OCI-LY1 (cell line): ENCODE data around the gene MTG2.

Experiments
- EZH2 ChIP-seq: fragments of 200-600 bp; sonication (generic), shearing (Covaris generic); IDR thresholded peaks from 2 replicates; pipeline ENCODE4 v1.8.0; 2017; ENCODE audit warnings: borderline replicate concordance, mixed run types, mild to moderate bottlenecking, antibody characterized with exemption, low read length, moderate library complexity, mixed read lengths
- TF ChIP-seq, protein P1 (sequence below): fragments of 200-600 bp; sonication (generic), shearing (Covaris generic); IDR thresholded peaks from 2 replicates; pipeline ENCODE4 v1.5.1; 2017; ENCODE audit warnings: mild to moderate bottlenecking, antibody characterized with exemption, low read length, moderate library complexity, mixed read lengths

DNA sequence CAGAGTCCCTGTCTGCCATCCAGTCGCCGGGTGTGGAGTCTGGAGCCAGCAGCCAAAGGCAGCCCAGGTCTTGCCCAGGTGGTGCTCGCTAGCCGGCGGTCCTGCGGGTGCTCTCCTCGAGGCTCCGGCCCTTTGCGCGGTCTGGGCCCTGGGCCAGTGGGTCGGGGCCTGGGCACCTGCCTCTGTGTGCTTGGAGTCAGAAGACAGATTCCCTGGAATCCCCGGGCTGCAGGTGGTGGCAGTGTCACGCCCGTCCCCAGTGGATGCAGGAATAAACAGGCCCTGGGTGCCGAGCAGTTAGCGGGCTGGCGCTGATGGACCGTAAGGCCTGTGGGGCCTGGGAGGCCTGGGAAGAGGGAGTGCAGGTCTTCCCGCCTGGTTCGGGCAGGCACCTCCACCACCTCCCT, 33.9 kb upstream of the MTG2 start:
- TF ChIP-seq, protein P1, sequence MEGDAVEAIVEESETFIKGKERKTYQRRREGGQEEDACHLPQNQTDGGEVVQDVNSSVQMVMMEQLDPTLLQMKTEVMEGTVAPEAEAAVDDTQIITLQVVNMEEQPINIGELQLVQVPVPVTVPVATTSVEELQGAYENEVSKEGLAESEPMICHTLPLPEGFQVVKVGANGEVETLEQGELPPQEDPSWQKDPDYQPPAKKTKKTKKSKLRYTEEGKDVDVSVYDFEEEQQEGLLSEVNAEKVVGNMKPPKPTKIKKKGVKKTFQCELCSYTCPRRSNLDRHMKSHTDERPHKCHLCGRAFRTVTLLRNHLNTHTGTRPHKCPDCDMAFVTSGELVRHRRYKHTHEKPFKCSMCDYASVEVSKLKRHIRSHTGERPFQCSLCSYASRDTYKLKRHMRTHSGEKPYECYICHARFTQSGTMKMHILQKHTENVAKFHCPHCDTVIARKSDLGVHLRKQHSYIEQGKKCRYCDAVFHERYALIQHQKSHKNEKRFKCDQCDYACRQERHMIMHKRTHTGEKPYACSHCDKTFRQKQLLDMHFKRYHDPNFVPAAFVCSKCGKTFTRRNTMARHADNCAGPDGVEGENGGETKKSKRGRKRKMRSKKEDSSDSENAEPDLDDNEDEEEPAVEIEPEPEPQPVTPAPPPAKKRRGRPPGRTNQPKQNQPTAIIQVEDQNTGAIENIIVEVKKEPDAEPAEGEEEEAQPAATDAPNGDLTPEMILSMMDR, result no peak
- no peak for TF ChIP-seq EZH2
